Mesenchymal stem cell (in vitro differentiated cells and primary cell): Measurements from ENCODE around the gene C6orf15.

Experiments used
- DNase-seq: peaks from one replicate; pipeline ENCODE4 v3.0.0-alpha.2; 2013
- H2AFZ ChIP-seq: one replicate; pipeline ENCODE4 v1.6.1; 2013; ENCODE audit warnings: low read depth, mild to moderate bottlenecking, control low read depth, inconsistent platforms, low read length, moderate library complexity
- H2AK5ac ChIP-seq: 2 replicates; pipeline ENCODE4 v1.6.1; 2013; ENCODE audit warnings: low read length, moderate library complexity, mild to moderate bottlenecking, inconsistent platforms; ENCODE audit not compliant: severe bottlenecking
- H2BK120ac ChIP-seq: one replicate; pipeline ENCODE4 v1.6.1; 2013; ENCODE audit warnings: low read depth, mild to moderate bottlenecking, inconsistent platforms, low read length, moderate library complexity
- H2BK12ac ChIP-seq, 2 experiments: one replicate each; pipeline ENCODE4 v1.6.1; 2013; ENCODE audit warnings: inconsistent platforms in 2 of 2, low read length in 2 of 2, mild to moderate bottlenecking in 2 of 2, moderate library complexity in 2 of 2, control low read depth in 1 of 2
- H2BK15ac ChIP-seq: one replicate; pipeline ENCODE4 v1.6.1; 2013; ENCODE audit warnings: mild to moderate bottlenecking, low read depth, inconsistent platforms; ENCODE audit not compliant: poor library complexity, severe bottlenecking
- H2BK5ac ChIP-seq: 2 replicates; pipeline ENCODE4 v1.6.1; 2013; ENCODE audit warnings: low read depth, mild to moderate bottlenecking, low read length, control low read depth, inconsistent platforms; ENCODE audit not compliant: poor library complexity, severe bottlenecking
- H3K14ac ChIP-seq, 2 experiments: one replicate each; pipeline ENCODE4 v1.6.1; 2013; ENCODE audit warnings: inconsistent platforms in 2 of 2, low read length in 2 of 2, control low read depth in 1 of 2, mild to moderate bottlenecking in 1 of 2, moderate library complexity in 1 of 2
- H3K18ac ChIP-seq, 2 experiments: one replicate each; pipeline ENCODE4 v1.6.1; 2013; ENCODE audit warnings: inconsistent platforms in 2 of 2, low read length in 2 of 2, control low read depth in 1 of 2, low read depth in 1 of 2, mild to moderate bottlenecking in 1 of 2
- H3K23ac ChIP-seq, 2 experiments: one replicate each; pipeline ENCODE4 v1.6.1; 2013; ENCODE audit warnings: inconsistent platforms in 2 of 2, low read length in 2 of 2, mild to moderate bottlenecking in 2 of 2, moderate library complexity in 2 of 2, control low read depth in 1 of 2
- H3K27ac ChIP-seq: 2 replicates; pipeline ENCODE4 v1.5.1; 2013; ENCODE audit warnings: mild to moderate bottlenecking, moderate library complexity, low read length, control low read depth, inconsistent platforms; ENCODE audit not compliant: poor library complexity, severe bottlenecking
- H3K27me3 ChIP-seq, 2 experiments: 2 replicates each; pipeline versions ENCODE4 v1.6.1 to v1.7.0; 2013; ENCODE audit warnings: low read length in 2 of 2, mild to moderate bottlenecking in 2 of 2, moderate library complexity in 2 of 2, control low read depth in 1 of 2, inconsistent platforms in 1 of 2; ENCODE audit not compliant: control insufficient read depth in 1 of 2, insufficient read depth in 1 of 2
- H3K36me3 ChIP-seq, 2 experiments: 2 replicates each; pipeline versions ENCODE4 v1.6.1 to v1.7.0; 2013; ENCODE audit warnings: low read length in 2 of 2, control low read depth in 1 of 2, inconsistent platforms in 1 of 2, low read depth in 1 of 2, mild to moderate bottlenecking in 1 of 2; ENCODE audit not compliant: insufficient read depth in 2 of 2, control insufficient read depth in 1 of 2
- H3K4ac ChIP-seq, 2 experiments: one replicate each; pipeline ENCODE4 v1.6.1; 2013; ENCODE audit warnings: inconsistent platforms in 2 of 2, low read length in 2 of 2, mild to moderate bottlenecking in 2 of 2, moderate library complexity in 2 of 2, control low read depth in 1 of 2, low read depth in 1 of 2
- H3K4me1 ChIP-seq: 2 replicates; pipeline ENCODE4 v1.6.1; 2013; ENCODE audit warnings: low read depth, low read length, control low read depth; ENCODE audit not compliant: control insufficient read depth, insufficient read depth
- H3K4me2 ChIP-seq: 2 replicates; pipeline ENCODE4 v1.6.1; 2013; ENCODE audit warnings: low read length, mild to moderate bottlenecking, inconsistent platforms; ENCODE audit not compliant: poor library complexity, severe bottlenecking
- H3K4me3 ChIP-seq, 2 experiments: 2 replicates each; pipeline versions ENCODE4 v1.5.1 to v1.7.0; 2013; ENCODE audit warnings: low read length in 2 of 2, mild to moderate bottlenecking in 2 of 2, control low read depth in 1 of 2, low read depth in 1 of 2; ENCODE audit not compliant: insufficient read depth in 1 of 2
- H3K79me1 ChIP-seq: replicated peaks from 2 replicates; pipeline ENCODE4 v1.6.1; 2013; ENCODE audit warnings: mild to moderate bottlenecking, control low read depth, low read length, inconsistent platforms; ENCODE audit not compliant: poor library complexity, severe bottlenecking
- H3K9ac ChIP-seq: 2 replicates; pipeline ENCODE4 v1.7.0; 2013; ENCODE audit warnings: mild to moderate bottlenecking, low read length, moderate library complexity
- H3K9me3 ChIP-seq: 2 replicates; pipeline ENCODE4 v1.7.0; 2013; ENCODE audit warnings: mild to moderate bottlenecking, low read length; ENCODE audit not compliant: control insufficient read depth
- H4K8ac ChIP-seq: one replicate; pipeline ENCODE4 v1.6.1; 2013; ENCODE audit warnings: inconsistent platforms, mild to moderate bottlenecking, low read length, moderate library complexity
- H4K91ac ChIP-seq: one replicate; pipeline ENCODE4 v1.6.1; 2013; ENCODE audit warnings: mild to moderate bottlenecking, low read length, inconsistent platforms
- WGBS: methylation state at CpG from one replicate; pipeline ENCODE4 v1.1.7; 2013; ENCODE audit warnings: mixed read lengths; 5-methylcytosine and 5-hydroxymethylcytosine counted together

C6orf15 gene

DNA sequence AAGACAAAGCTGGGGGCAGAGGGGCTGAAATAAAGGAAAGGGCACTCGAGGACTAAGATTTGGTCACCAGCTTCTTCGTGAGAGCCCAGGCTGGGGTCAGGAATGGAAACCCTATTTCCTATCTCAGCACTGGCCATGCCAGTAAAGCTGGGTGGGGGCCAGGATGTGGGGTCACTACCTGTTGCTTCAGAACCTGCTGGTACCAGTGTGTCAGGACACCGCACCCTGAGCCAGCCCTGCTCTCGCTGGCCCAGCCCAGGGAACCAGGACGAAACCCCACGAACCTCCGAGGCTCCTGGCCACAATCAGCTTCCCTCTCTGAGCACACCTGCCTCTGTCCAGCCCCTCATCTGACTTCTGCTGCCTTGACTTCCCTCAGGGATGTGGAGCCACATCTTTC is 5.8 kb upstream of the C6orf15 start:
- Histone ChIP-seq H3K4me2 (no peak overlapping the region), H3K27me3 (peaks cover 0 to 6% of the 10 kb centered on the region in 2 experiments), H3K36me3 (peaks cover 0 to 12% of the 10 kb centered on the region in 2 experiments), H3K18ac (no peak overlapping the region), H2BK12ac (no peak overlapping the region), H2BK120ac (no peak overlapping the region), H3K79me1 (peaks cover 22% of the 10 kb centered on the region), H2AK5ac (peak overlapping the region; percentile 23), H3K4ac (no peak overlapping the region), H2BK15ac (no peak overlapping the region), H3K4me1 (peaks cover 27% of the 10 kb centered on the region), H4K91ac (no peak overlapping the region), H3K9me3 (no peaks in the 10 kb centered on the region), H3K4me3 (no peak overlapping the region), H3K14ac (no peak overlapping the region), H2BK5ac (no peak overlapping the region), H2AFZ (no peak overlapping the region), H3K23ac (no peak overlapping the region), H3K9ac (no peak overlapping the region), H3K27ac (no peak overlapping the region), H4K8ac (no peak overlapping the region)
- 93% methylated on average over 7 of the region's 7 CpGs for WGBS
- no peak for DNase-seq

DNA sequence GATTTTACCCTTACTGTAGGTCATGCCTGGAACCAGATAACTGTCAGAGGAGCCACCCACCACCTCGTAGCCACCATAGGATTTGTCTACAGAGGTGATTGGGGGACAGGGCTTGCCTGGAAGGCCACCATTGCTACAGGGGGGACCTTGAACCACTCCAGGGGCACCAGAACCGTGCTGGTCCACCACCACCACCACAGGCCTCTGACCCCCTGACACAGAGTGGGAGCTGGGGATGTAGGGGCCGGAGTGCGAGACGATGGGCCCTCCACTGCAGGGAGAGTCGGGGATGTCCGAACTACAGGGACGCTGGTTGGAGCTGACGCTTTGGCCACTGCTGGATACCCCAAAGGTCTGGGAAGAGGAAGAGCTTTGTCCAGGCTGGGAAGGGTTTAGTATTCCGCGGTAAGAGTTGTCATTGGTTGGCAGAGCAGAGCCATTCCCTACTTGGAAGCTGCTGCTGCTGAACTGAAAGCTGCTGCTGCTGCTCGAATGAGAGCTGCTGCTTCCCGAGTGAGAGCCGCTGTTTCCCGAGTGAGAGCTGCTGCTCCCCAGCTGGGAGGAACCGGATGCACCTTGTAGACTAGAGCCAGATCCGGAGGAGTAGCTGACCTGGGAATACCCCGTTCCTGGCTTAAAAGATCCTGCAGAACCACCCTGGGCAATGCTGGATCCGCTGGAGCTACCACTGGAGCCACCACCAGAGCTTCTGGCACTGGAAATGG is 4.4 kb upstream of the C6orf15 start:
- Histone ChIP-seq H3K23ac (no peak overlapping the region), H2BK5ac (no peak overlapping the region), H2BK15ac (peak overlapping the region; percentile 44), H3K9me3 (no peaks in the 10 kb centered on the region), H3K9ac (peak overlapping the region; percentile 68), H3K14ac (no peak overlapping the region), H3K4me3 (peak overlapping the region in 1 of 2 experiments; percentile 74), H3K27ac (no peak overlapping the region), H2AK5ac (peak overlapping the region; percentile 18), H3K36me3 (peaks cover 0 to 12% of the 10 kb centered on the region in 2 experiments), H3K79me1 (peaks cover 22% of the 10 kb centered on the region), H4K8ac (no peak overlapping the region), H2BK120ac (no peak overlapping the region), H3K27me3 (peaks cover 0 to under 1% of the 10 kb centered on the region in 2 experiments), H3K4me2 (no peak overlapping the region), H2AFZ (no peak overlapping the region), H3K4me1 (peaks cover 23% of the 10 kb centered on the region), H4K91ac (no peak overlapping the region), H3K4ac (no peak overlapping the region), H2BK12ac (peak overlapping the region in 1 of 2 experiments; percentile 21), H3K18ac (no peak overlapping the region)
- WGBS = 94% methylated on average over 18 of the region's 19 CpGs
- DNase-seq = no peak

DNA sequence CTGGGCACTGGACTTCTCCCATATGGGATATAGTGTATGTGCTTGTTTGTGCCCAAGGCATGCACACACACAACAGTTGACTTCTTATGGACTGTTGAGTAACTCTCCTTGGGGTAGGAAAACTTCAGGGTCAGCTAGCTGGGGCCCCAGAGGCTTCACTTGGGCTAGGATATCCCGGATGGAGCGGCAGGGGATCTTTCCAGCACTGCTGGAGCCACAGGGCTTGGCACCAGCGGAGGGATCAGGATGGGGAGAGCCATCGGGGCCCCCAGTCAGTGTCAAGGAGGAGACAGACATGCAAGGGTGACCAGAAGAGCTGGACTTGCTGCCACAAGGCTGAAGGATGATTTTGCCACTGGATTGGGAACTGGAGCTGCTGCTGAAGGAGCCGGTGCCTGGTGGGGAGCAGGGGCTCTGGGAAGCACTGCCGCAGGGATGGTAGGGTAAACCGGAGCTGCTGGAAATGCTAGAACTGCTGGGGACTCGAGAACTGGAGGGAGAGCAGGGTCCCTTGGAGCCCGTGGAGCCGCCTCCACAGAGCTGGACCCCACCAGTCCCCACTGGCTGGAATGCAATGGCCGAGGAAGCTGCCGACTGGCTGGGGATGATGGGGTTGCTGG is 3.7 kb upstream of the C6orf15 start:
- H3K14ac ChIP-seq = no peak overlapping the region
- H3K18ac ChIP-seq = no peak overlapping the region
- H2BK5ac ChIP-seq = no peak overlapping the region
- H2BK12ac ChIP-seq = no peak overlapping the region
- no peak overlapping the region for H3K23ac ChIP-seq
- H3K4me2 ChIP-seq = no peak overlapping the region
- no peak overlapping the region for H4K8ac ChIP-seq
- 94% methylated on average over 12 of the region's 12 CpGs for WGBS
- H3K9me3 ChIP-seq = no peaks in the 10 kb centered on the region
- no peak overlapping the region for H2BK15ac ChIP-seq
- DNase-seq = no peak
- H3K4me3 ChIP-seq = no peak overlapping the region
- no peak overlapping the region for H2BK120ac ChIP-seq
- H3K27ac ChIP-seq = no peak overlapping the region
- peaks cover 22% of the 10 kb centered on the region for H3K79me1 ChIP-seq
- H4K91ac ChIP-seq = no peak overlapping the region
- peaks cover 0 to 12% of the 10 kb centered on the region in 2 experiments for H3K36me3 ChIP-seq
- H2AK5ac ChIP-seq = peak overlapping the region; percentile 87
- H3K4me1 ChIP-seq = peaks cover 24% of the 10 kb centered on the region
- H2AFZ ChIP-seq = no peak overlapping the region
- no peak overlapping the region for H3K4ac ChIP-seq
- peak overlapping the region; percentile 85 for H3K9ac ChIP-seq
- H3K27me3 ChIP-seq = peaks cover 0 to 4% of the 10 kb centered on the region in 2 experiments
